D721Med (cell line): ENCODE results near the gene SECTM1.
A peak's percentile ranks its signal among the peaks of the same experiment; 100 is the strongest.

Source experiments
- DNase-seq: peaks from one replicate; pipeline ENCODE4 v3.0.0; 2011; ENCODE audit warnings: low spot score; ENCODE audit not compliant: insufficient read length
- FAIRE-seq: peaks from 2 replicates; lab custom pipeline; 2011; peaks lifted over from hg19 to GRCh38; lab: Jason Lieb, UNC
- CTCF ChIP-seq: IDR thresholded peaks from 2 replicates; pipeline ENCODE4 v1.5.1; 2012; ENCODE audit warnings: mild to moderate bottlenecking, control low read depth; ENCODE audit not compliant: insufficient read depth; ENCODE audit errors: missing control alignments

Gene SECTM1

GRCh38 chr17:82294064-82294773 is 39.3 kb downstream of the SECTM1 start:
- TF ChIP-seq CTCF = no peak
- FAIRE-seq = no peak

GRCh38 chr17:82292251-82293154 is 41.1 kb downstream of the SECTM1 start:
- no peak for TF ChIP-seq CTCF
- DNase-seq = peak; percentile 98
- no peak for FAIRE-seq

More at GRCh38 chr17:82294064-82294773, 39.3 kb downstream of the SECTM1 start:
- DNase-seq = no peak

DNA sequence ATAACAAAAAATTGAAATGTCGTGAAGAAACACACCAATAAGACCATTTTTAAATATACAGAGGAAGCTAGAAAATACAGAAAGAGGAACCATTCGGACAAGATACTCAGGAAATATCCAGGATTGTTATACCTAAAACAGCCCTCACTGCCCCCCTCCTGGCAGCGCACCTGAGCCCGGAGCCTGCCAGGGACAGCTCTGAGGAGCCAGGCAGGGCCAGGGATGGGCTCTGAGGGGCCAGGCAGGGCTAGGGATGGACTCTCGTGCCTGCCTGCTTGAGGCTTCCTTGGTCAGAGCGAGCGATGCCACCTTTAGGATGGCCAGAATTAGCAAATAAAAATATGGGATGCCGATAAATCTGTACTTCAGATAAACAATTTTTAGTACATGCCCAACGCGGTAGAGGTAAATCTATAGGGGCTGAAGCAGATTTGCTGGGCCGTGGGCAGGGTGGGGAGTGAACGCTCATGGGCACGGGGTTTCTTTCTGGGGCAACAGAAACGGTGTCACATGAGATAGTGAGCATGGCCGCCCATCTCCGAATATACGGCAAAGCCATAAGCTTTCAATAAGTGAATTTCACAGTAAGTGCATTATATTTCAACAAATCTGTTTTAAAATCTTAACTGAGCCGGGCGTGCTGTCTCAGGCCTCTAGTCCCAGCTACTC is 41.9 kb downstream of the SECTM1 start:
- no peak for FAIRE-seq

GRCh38 chr17:82287868-82288801 is 45.4 kb downstream of the SECTM1 start:
- FAIRE-seq = no peak

More for the DNA sequence above, 41.9 kb downstream of the SECTM1 start:
- TF ChIP-seq CTCF = no peak
- no peak for DNase-seq

GRCh38 chr17:82287013-82287867 is 46.3 kb downstream of the SECTM1 start:
- no peak for FAIRE-seq
- TF ChIP-seq CTCF = no peak
- no peak for DNase-seq

More at GRCh38 chr17:82287868-82288801, 45.4 kb downstream of the SECTM1 start:
- TF ChIP-seq CTCF = no peak
- DNase-seq = no peak
